22Rv1 (cell line): ENCODE results near the gene PAIP1.

Experiments
- ZFX ChIP-seq: fragments of 450-650 bp; IDR thresholded peaks from 2 replicates; pipeline ENCODE4 v1.6.1; 2017; ENCODE audit warnings: antibody characterized with exemption, borderline replicate concordance
- TF ChIP-seq, protein P1 (sequence below): fragments of 450-650 bp; IDR thresholded peaks from 2 replicates; pipeline ENCODE4 v1.5.1; 2017; ENCODE audit warnings: mild to moderate bottlenecking

DNA sequence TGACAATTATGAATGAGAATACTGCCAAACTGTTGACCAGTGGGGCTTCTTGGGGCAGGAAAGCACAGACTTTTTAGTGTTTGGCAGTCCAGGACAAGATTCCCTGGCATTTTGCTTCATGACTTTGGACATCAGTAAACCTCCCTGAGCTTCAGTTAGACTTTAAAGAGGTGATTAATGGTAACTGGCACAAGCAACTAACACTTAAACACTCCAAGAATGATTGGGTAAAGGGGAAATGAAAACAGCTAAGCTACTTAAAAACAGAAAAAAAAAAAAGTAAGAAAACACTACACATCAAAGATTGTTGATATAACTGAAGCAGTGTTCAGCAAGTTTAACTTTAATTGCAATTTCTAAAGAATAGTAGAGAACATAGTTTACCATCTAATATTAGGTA is 13.4 kb downstream of the PAIP1 start:
- TF ChIP-seq, protein P1, sequence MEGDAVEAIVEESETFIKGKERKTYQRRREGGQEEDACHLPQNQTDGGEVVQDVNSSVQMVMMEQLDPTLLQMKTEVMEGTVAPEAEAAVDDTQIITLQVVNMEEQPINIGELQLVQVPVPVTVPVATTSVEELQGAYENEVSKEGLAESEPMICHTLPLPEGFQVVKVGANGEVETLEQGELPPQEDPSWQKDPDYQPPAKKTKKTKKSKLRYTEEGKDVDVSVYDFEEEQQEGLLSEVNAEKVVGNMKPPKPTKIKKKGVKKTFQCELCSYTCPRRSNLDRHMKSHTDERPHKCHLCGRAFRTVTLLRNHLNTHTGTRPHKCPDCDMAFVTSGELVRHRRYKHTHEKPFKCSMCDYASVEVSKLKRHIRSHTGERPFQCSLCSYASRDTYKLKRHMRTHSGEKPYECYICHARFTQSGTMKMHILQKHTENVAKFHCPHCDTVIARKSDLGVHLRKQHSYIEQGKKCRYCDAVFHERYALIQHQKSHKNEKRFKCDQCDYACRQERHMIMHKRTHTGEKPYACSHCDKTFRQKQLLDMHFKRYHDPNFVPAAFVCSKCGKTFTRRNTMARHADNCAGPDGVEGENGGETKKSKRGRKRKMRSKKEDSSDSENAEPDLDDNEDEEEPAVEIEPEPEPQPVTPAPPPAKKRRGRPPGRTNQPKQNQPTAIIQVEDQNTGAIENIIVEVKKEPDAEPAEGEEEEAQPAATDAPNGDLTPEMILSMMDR: no peak
- no peak for TF ChIP-seq ZFX
